ENCODE data around the gene CXCL13.
"Not testable (repeated sequence)": the region's sequence is repeated elsewhere in the genome, so short reads cannot be mapped to it uniquely, and the experiment has no call there.

Gene CXCL13

GRCh38 chr4:77653162-77653758 is 47.6 kb downstream of the CXCL13 start:
- TF ChIP-seq, protein P1, sequence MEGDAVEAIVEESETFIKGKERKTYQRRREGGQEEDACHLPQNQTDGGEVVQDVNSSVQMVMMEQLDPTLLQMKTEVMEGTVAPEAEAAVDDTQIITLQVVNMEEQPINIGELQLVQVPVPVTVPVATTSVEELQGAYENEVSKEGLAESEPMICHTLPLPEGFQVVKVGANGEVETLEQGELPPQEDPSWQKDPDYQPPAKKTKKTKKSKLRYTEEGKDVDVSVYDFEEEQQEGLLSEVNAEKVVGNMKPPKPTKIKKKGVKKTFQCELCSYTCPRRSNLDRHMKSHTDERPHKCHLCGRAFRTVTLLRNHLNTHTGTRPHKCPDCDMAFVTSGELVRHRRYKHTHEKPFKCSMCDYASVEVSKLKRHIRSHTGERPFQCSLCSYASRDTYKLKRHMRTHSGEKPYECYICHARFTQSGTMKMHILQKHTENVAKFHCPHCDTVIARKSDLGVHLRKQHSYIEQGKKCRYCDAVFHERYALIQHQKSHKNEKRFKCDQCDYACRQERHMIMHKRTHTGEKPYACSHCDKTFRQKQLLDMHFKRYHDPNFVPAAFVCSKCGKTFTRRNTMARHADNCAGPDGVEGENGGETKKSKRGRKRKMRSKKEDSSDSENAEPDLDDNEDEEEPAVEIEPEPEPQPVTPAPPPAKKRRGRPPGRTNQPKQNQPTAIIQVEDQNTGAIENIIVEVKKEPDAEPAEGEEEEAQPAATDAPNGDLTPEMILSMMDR (IDR thresholded peaks at IDR 0.05; ENCODE audit: insufficient read depth, low read depth, low read length, missing control alignments): no peak
- H3K4me3 ChIP-seq (ENCODE audit: low read length): no peak overlapping the region
- DNase-seq (ENCODE audit: low read depth): no peak

- not testable (repeated sequence) for DNase-seq (ENCODE audit: low read depth); H3K4me3 ChIP-seq (ENCODE audit: low read length)
Observed at GRCh38 chr4:77660318-77660717, 54.7 kb downstream of the CXCL13 start.
